ENCODE data around the gene ATP6V1A.

Gene ATP6V1A

GRCh38 chr3:113743006-113743630 is 3.7 kb upstream of the ATP6V1A start:
- DNase-seq (ENCODE audit: insufficient read length, low spot score) (no peak), FAIRE-seq (no peak)
- TF ChIP-seq SPI1 (IDR thresholded peaks at IDR 0.05; ENCODE audit: low read depth, low read length) (no peak), PAX5 (IDR thresholded peaks at IDR 0.05; ENCODE audit: insufficient read depth, low read length, severe bottlenecking) (no peak), TAF1 (IDR thresholded peaks at IDR 0.05; ENCODE audit: low read depth, low read length) (no peak), POLR2AphosphoS5 (IDR thresholded peaks at IDR 0.05; ENCODE audit: low read depth, low read length) (no peak), POLR2A (IDR thresholded peaks at IDR 0.05; ENCODE audit: low read depth, low read length) (no peak), POU2F2 (IDR thresholded peaks at IDR 0.05; ENCODE audit: low read depth, low read length) (no peak)

- FAIRE-seq, result peak; percentile 90
- DNase-seq (ENCODE audit: insufficient read length, low spot score), result peak; percentile 50
- TF ChIP-seq TAF1 (IDR thresholded peaks at IDR 0.05; ENCODE audit: low read depth, low read length) (peak; percentile 42; the same call in 1 of the 2 replicates), POLR2A (IDR thresholded peaks at IDR 0.05; ENCODE audit: low read depth, low read length) (no peak), SPI1 (IDR thresholded peaks at IDR 0.05; ENCODE audit: low read depth, low read length) (no peak), POU2F2 (IDR thresholded peaks at IDR 0.05; ENCODE audit: low read depth, low read length) (0 out of 2 replicates have a peak, but pooled peaks have one; percentile 31), PAX5 (IDR thresholded peaks at IDR 0.05; ENCODE audit: insufficient read depth, low read length, severe bottlenecking) (no peak), POLR2AphosphoS5 (IDR thresholded peaks at IDR 0.05; ENCODE audit: low read depth, low read length) (peak; percentile 27; the same call in 1 of the 2 replicates)
Measured at GRCh38 chr3:113744941-113745755, 1.7 kb upstream of the ATP6V1A start.

GRCh38 chr3:113745756-113746547 is 883 bp upstream of the ATP6V1A start, which contains the start of gene NAA50:
Gene NAA50, minus strand, starts transcription at chr3:113746249. Its CDS starts 300 bp downstream, at chr3:113745949.
- peak; percentile 72 for DNase-seq (ENCODE audit: insufficient read length, low spot score)
- peak; percentile 97 for FAIRE-seq
- TF ChIP-seq POU2F2 (IDR thresholded peaks at IDR 0.05; ENCODE audit: low read depth, low read length) (no peak), PAX5 (IDR thresholded peaks at IDR 0.05; ENCODE audit: insufficient read depth, low read length, severe bottlenecking) (no peak), POLR2AphosphoS5 (IDR thresholded peaks at IDR 0.05; ENCODE audit: low read depth, low read length) (peak; percentile 72), POLR2A (IDR thresholded peaks at IDR 0.05; ENCODE audit: low read depth, low read length) (peak; percentile 74), TAF1 (IDR thresholded peaks at IDR 0.05; ENCODE audit: low read depth, low read length) (peak; percentile 62), SPI1 (IDR thresholded peaks at IDR 0.05; ENCODE audit: low read depth, low read length) (no peak)

- peak; percentile 90 for FAIRE-seq
Measured at GRCh38 chr3:113747283-113748046, 630 bp downstream of the ATP6V1A start.

GRCh38 chr3:113751141-113751540 is 4.3 kb downstream of the ATP6V1A start:
- FAIRE-seq (no peak), DNase-seq (ENCODE audit: insufficient read length, low spot score) (no peak)
- TF ChIP-seq POLR2A (IDR thresholded peaks at IDR 0.05; ENCODE audit: low read depth, low read length), result no peak
- TF ChIP-seq POLR2AphosphoS5 (IDR thresholded peaks at IDR 0.05; ENCODE audit: low read depth, low read length), result no peak
- TF ChIP-seq TAF1 (IDR thresholded peaks at IDR 0.05; ENCODE audit: low read depth, low read length), result no peak
- TF ChIP-seq SPI1 (IDR thresholded peaks at IDR 0.05; ENCODE audit: low read depth, low read length), result no peak
- TF ChIP-seq POU2F2 (IDR thresholded peaks at IDR 0.05; ENCODE audit: low read depth, low read length), result no peak
- TF ChIP-seq PAX5 (IDR thresholded peaks at IDR 0.05; ENCODE audit: insufficient read depth, low read length, severe bottlenecking), result no peak

More at GRCh38 chr3:113747283-113748046, 630 bp downstream of the ATP6V1A start:
- no peak for DNase-seq (ENCODE audit: insufficient read length, low spot score)
- TF ChIP-seq POLR2AphosphoS5 (IDR thresholded peaks at IDR 0.05; ENCODE audit: low read depth, low read length), result no peak
- TF ChIP-seq SPI1 (IDR thresholded peaks at IDR 0.05; ENCODE audit: low read depth, low read length), result peak; percentile 38; the same call in 1 of the 2 replicates
- no peak for TF ChIP-seq PAX5 (IDR thresholded peaks at IDR 0.05; ENCODE audit: insufficient read depth, low read length, severe bottlenecking)

GRCh38 chr3:113753376-113753985 is 6.6 kb downstream of the ATP6V1A start:
- TF ChIP-seq POU2F2 (IDR thresholded peaks at IDR 0.05; ENCODE audit: low read depth, low read length) (no peak), TAF1 (IDR thresholded peaks at IDR 0.05; ENCODE audit: low read depth, low read length) (no peak), POLR2AphosphoS5 (IDR thresholded peaks at IDR 0.05; ENCODE audit: low read depth, low read length) (no peak), PAX5 (IDR thresholded peaks at IDR 0.05; ENCODE audit: insufficient read depth, low read length, severe bottlenecking) (no peak), POLR2A (IDR thresholded peaks at IDR 0.05; ENCODE audit: low read depth, low read length) (no peak), SPI1 (IDR thresholded peaks at IDR 0.05; ENCODE audit: low read depth, low read length) (no peak)
- FAIRE-seq (no peak), DNase-seq (ENCODE audit: insufficient read length, low spot score) (no peak)

- peak; percentile 62 for FAIRE-seq
- DNase-seq (ENCODE audit: insufficient read length, low spot score), result no peak
- TF ChIP-seq POU2F2 (IDR thresholded peaks at IDR 0.05; ENCODE audit: low read depth, low read length) (no peak), PAX5 (IDR thresholded peaks at IDR 0.05; ENCODE audit: insufficient read depth, low read length, severe bottlenecking) (no peak), TAF1 (IDR thresholded peaks at IDR 0.05; ENCODE audit: low read depth, low read length) (no peak), SPI1 (IDR thresholded peaks at IDR 0.05; ENCODE audit: low read depth, low read length) (no peak), POLR2A (IDR thresholded peaks at IDR 0.05; ENCODE audit: low read depth, low read length) (no peak), POLR2AphosphoS5 (IDR thresholded peaks at IDR 0.05; ENCODE audit: low read depth, low read length) (no peak)
Measured at GRCh38 chr3:113754494-113755159, 7.8 kb downstream of the ATP6V1A start.
